IMR-90 (cell line): ENCODE data around the gene PIGH.

Experiments
- CTCF ChIP-seq: conservative IDR thresholded peaks from 2 replicates; pipeline ENCODE4 v1.5.1; 2012; ENCODE audit warnings: mild to moderate bottlenecking, low read depth, low read length, improper control_type of control experiment
- POLR2A ChIP-seq: IDR thresholded peaks from 2 replicates; pipeline ENCODE4 v1.6.1; 2012; ENCODE audit warnings: mild to moderate bottlenecking, low read depth, low read length
- USF2 ChIP-seq: fragments of 150-350 bp; IDR thresholded peaks from 2 replicates; pipeline ENCODE4 v1.6.1; 2017; ENCODE audit warnings: mild to moderate bottlenecking, antibody characterized with exemption, low read length, low read depth

- TF ChIP-seq POLR2A: no peak
- TF ChIP-seq CTCF: no peak
- no peak for TF ChIP-seq USF2
Observed at GRCh38 chr14:67549734-67550133, 50.3 kb downstream of the PIGH start.
